HG02943 (cell line): ENCODE measurements around the gene ATRX.
"Not testable (repeated sequence)": the region's sequence is repeated elsewhere in the genome, so short reads cannot be mapped to it uniquely, and the experiment has no call there.

ENCODE experiments used
- ATAC-seq: cut with Tn5 transposase; IDR thresholded peaks from one replicate; pipeline ENCODE4 v1.9.1; 2021; ENCODE audit warnings: mild to moderate bottlenecking, low read depth, moderate library complexity; ENCODE audit not compliant: unreplicated experiment

Gene ATRX

DNA sequence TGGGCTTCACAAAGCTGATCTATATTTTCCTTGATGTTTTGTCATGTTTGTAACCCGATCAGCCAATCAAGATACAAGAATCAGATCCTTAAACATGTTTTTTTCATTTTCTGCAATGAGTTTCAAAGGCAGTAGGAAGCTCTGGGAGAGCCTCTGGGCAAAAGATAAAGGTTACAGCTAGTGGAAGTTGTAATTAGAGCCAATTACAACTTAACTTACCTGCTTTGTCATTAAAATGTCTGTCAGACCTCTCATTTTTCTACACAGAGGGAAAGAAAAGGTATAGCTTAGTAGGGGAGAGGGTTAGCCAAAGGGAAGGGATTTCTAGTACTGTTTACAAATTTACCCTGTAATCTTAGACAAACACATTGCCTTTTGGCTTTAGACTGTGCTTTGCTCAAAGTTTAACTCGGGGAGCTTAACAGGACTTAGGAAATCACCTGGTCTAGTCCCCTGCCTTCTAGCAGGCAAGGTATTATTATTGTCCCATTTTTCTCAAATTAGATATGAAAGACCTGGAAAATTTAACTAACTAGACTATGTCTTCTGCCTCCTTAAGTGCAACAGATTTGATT is 283.0 kb downstream of the ATRX start:
- no peak for ATAC-seq

DNA sequence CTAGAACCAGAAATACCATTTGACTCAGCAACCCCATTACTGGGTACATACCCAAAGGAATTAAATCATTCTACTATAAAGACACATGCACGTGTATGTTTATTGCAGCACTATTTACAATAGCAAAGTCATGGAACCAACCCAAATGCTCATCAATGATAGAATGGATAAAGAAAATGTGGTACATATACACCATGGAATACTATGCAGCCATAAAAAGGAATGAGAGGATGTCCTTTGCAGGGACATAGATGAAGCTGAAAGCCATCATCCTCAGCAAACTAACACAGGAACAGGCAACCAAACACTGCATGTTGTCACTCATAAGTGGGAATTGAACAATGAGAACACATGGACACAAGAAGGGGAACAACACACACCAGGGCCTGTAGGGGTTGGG is 285.9 kb downstream of the ATRX start:
- not testable (repeated sequence) for ATAC-seq

DNA sequence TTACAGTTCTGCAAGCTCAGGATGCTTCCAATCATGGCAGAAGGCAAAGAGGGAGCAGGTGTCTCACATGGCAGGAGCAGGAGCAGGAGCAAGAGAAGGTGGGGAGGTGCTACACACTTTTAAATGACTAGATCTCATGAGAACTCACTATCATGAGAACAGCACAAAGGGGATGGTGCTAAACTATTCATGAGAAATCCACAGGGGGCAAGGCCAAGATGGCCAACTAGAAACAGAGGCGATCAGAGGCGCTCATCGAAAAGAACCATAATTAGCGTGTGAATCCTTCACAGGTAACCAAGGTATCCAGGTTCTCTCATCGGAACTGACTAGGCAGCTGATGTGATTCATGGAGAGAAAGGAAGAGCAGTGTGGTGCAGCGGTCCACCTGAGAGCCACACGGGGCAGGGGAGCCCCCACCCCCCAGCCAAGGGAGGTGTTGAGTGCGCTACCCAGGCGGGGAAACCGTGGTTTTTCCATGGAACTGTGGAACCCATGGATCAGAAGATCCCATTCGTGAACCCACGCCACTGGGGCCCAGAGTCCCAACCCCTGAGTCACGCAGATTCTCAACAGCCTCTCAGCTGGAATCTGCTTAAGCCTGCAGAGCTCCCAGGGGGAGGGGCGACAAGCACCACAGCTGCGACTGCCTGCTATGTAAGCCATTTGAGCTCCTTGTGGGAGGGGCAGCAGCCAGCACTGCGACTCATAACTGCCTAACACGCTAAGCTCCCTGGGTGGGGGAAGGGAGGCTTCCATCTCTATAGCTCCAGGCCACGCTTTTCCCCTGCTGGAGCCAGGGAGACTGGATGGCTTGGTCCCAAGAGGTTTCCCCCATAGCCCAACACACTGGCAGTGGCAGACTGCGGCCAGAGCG is 292.1 kb downstream of the ATRX start:
- ATAC-seq, result no peak

DNA sequence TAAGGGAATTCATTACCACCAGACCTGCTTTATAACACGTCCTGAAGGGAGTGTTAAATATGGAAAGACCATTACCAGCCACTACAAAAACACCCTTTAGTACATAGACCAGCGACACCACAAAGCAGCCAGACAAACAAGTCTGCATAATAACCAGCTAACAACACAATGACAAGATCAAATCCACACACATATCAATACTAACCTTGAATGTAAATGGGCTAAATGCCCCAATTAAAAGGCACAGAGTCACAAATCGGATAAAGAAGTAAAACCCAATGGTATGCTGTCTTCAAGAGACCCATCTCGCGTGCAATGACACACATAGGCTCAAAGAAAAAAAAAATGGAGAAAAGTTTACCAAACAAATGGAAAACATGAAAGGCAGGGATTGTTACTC is 302.0 kb downstream of the ATRX start:
- no peak for ATAC-seq

DNA sequence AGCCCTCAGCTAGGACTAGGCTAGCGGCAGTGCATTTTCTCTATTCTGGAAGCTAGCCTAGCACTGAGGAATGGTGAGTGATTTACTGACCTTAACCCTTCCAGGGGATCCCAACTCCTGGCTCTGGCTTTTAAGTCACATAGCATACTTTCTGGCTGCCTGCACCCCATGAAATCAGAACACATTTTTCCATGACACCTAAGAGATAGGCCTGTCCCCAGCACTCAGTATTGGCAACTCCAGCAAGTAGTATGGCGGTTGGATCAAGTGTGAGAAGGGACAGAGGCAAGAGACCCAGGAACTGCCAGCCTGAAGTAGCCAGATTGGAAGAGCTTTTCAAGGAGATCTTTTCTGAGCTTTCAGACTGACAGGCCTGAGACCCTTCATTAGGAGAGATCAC is 330.6 kb downstream of the ATRX start:
- ATAC-seq, result no peak
